Astrocyte of the spinal cord (primary cell): ENCODE measurements around the gene KRTAP12-1.

Experiments used
- DNase-seq: peaks from one replicate; pipeline ENCODE4 v3.0.0; 2011; ENCODE audit warnings: low read depth, low spot score
- H3K4me3 ChIP-seq: 2 replicates; pipeline ENCODE4 v1.5.1; 2011; ENCODE audit warnings: low read depth, mild to moderate bottlenecking, low read length, moderate library complexity
- in situ Hi-C: cut with HindIII; loops from 2 replicates; pipeline ENCODE4 v1.10.0; 2017; ENCODE audit warnings: low sequenced_read_pairs
- TF ChIP-seq, protein P1 (sequence below): IDR thresholded peaks from 2 replicates; pipeline ENCODE4 v1.5.1; 2012; ENCODE audit warnings: low read depth, mild to moderate bottlenecking, low read length, inconsistent platforms

Gene KRTAP12-1

DNA sequence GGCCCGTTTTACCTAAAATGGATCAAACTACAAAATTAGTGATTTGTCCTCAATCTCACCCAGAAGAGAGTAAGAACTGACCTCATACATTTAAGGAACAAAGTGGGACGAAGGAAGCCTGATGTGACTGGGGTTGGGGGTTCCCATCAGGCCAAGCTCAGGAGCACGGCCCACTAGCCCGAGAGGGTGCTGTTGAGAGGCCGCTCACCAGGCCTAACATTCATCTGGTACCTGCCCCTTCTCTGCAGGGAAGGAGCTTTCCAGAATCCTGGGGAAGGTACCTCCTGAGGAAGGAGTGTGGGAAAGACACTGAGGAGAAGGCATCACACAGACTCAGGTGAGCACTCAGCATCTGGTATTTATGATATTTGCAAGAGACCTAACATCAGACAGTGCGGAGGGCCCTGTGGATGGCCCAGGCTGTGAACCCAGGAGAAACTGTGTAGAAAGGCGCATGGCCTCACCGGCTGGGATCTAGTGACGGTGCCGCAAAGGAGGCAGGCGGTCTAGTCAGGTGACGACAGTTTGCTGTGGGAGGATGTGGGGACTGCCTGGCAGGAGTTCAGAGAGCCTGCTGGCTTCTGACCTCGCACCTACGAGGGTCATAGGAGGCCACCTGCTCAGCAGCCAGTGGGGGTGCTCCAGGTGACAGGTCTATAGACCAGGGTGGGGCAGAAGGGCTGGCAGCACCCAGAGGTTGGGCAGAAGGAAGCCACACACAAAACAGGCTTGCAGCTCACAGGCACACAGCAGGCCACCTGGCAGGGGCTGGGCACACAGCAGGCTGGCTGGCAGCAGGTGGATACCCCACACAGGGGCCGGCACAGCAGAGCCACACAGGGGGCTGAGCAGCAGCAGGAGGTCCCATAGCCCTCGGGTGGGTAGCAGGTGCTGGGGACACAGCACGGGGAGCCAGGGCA, 28.0 kb downstream of the KRTAP12-1 start:
- no peak for DNase-seq
- in situ Hi-C loops, result no loop called here
- no peak overlapping the region for H3K4me3 ChIP-seq
- TF ChIP-seq, protein P1, sequence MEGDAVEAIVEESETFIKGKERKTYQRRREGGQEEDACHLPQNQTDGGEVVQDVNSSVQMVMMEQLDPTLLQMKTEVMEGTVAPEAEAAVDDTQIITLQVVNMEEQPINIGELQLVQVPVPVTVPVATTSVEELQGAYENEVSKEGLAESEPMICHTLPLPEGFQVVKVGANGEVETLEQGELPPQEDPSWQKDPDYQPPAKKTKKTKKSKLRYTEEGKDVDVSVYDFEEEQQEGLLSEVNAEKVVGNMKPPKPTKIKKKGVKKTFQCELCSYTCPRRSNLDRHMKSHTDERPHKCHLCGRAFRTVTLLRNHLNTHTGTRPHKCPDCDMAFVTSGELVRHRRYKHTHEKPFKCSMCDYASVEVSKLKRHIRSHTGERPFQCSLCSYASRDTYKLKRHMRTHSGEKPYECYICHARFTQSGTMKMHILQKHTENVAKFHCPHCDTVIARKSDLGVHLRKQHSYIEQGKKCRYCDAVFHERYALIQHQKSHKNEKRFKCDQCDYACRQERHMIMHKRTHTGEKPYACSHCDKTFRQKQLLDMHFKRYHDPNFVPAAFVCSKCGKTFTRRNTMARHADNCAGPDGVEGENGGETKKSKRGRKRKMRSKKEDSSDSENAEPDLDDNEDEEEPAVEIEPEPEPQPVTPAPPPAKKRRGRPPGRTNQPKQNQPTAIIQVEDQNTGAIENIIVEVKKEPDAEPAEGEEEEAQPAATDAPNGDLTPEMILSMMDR, result no peak

DNA sequence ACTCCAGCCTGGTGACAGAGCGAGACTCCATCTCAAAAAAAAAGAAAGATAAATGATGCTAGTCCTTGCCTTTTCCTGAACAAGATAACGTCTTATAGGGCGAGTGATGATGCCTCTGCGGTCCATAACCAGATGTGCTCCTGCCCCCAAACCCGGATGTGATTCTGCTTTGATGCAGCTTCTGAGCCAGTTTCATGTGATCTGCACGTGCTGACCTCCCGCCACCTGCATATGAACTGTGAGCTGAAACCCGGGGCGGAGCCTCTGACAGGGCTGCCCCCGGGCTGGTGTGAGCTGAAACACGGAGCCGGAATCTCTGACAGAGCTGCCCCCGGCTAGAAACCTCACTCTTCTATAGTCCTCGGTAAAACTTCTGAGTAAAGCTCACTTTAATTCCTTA, 28.8 kb downstream of the KRTAP12-1 start:
- in situ Hi-C loops, result no loop called here
- H3K4me3 ChIP-seq, result no peak overlapping the region
- TF ChIP-seq, protein P1, result no peak
- no peak for DNase-seq

DNA sequence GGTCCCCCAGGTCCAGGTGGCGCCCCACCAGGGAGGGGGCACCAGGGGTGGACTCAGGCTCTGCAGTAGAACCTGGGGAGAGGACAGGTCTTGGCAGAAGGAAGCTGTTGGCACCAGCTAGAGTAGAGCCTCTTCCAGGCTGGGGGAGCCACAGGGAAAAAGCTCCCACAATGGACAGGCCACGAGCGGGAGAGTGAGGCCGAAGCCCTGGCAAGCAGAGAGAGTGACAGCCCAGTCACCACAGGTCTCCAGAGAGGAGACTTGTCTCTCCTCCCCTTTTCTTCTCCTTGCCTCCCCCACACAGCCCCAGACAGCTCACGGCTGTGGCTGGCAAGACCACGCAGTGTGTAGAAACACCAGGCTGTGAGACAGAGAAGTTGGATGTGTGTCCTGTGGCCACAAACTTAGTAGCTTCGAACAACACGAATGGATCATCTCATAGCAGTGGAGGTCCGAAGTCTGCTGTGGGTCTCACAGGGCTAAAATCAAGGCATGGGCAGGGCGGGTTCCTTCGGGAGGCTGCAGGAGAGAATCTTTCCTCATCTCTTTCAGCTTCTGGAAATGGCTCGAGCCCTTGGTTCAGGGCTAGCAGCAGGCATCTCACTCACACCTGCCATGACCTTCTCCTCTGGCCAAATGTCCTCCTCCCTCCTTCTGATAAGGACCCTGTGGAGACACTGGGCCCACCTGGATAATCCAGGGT, 30.8 kb downstream of the KRTAP12-1 start:
- TF ChIP-seq, protein P1, result no peak
- no peak overlapping the region for H3K4me3 ChIP-seq
- in situ Hi-C loops, result no loop called here
- DNase-seq, result no peak

- no peak for DNase-seq
- in situ Hi-C loops, result no loop called here
- TF ChIP-seq, protein P1, result no peak
- no peak overlapping the region for H3K4me3 ChIP-seq
These were observed 31.5 kb downstream of the KRTAP12-1 start for GRCh38 chr21:44650265-44650972.

DNA sequence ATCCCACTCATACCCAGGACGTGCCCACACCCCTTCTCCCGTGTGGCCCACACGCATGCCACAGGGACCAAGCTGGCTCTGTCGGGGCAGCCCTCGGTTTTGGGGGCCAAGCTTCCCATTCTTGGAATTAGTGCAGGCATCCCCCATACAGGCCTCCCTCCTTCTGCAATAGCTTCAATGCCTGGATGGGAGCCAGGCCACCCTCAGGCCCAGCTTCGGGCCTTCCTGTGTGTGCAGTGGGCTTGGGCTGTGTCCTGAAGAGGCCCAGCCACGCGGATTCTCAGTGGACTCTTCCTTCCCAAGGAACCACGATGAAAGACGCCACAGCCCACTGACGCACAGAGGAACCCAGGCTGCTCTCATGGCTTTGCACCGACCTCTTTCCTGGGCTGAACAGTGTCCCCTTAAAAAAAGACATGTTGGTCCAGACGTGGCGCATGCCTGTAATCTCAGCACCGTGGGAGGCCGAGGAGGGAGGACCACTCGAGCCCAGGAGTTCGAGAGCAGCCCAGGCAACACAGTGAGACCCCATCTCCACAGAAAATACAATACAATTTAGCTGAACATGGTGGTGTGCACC, 32.4 kb downstream of the KRTAP12-1 start:
- TF ChIP-seq, protein P1, result no peak
- H3K4me3 ChIP-seq, result no peak overlapping the region
- DNase-seq, result no peak
- in situ Hi-C loops, result no loop called here
